Mammary epithelial cell (primary cell): Measurements from ENCODE around the gene LGR6.

Experiments used
- EZH2 ChIP-seq: IDR thresholded peaks from 2 replicates; pipeline ENCODE4 v1.6.1; 2012; ENCODE audit warnings: low read length, inconsistent platforms, borderline replicate concordance
- TF ChIP-seq, protein P1 (sequence below), 2 donors: IDR thresholded peaks in 1 of 2; conservative IDR thresholded peaks in 1 of 2; 2 replicates each; pipeline ENCODE4 v1.5.1; 2011 to 2012; ENCODE audit warnings: inconsistent platforms in 2 of 2, low read length in 2 of 2, mild to moderate bottlenecking in 2 of 2, control low read depth in 1 of 2, low read depth in 1 of 2; ENCODE audit not compliant: insufficient read depth in 1 of 2; ENCODE audit errors: extremely low read depth in 1 of 2

DNA sequence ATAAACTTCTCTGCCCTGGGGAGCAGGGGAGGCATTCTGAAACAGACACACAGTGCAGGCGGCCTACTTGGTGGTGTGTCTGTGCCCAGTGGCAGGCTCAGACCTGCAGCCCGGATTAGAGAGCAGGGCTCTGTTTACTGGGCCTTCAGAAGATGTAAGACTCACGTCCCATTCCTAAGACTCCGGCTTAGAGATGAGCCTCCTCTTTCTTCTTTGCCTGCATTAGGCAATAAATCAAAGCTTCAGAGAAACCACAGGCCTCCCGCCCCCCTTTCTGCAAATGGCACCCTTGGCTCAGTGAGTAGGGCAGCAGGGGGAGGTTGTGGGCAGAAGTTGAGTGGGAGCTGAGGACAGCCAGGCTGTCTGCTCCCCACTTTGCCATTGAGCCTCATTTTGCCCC lies 35.8 kb downstream of the LGR6 start:
- TF ChIP-seq, protein P1, sequence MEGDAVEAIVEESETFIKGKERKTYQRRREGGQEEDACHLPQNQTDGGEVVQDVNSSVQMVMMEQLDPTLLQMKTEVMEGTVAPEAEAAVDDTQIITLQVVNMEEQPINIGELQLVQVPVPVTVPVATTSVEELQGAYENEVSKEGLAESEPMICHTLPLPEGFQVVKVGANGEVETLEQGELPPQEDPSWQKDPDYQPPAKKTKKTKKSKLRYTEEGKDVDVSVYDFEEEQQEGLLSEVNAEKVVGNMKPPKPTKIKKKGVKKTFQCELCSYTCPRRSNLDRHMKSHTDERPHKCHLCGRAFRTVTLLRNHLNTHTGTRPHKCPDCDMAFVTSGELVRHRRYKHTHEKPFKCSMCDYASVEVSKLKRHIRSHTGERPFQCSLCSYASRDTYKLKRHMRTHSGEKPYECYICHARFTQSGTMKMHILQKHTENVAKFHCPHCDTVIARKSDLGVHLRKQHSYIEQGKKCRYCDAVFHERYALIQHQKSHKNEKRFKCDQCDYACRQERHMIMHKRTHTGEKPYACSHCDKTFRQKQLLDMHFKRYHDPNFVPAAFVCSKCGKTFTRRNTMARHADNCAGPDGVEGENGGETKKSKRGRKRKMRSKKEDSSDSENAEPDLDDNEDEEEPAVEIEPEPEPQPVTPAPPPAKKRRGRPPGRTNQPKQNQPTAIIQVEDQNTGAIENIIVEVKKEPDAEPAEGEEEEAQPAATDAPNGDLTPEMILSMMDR (conservative IDR thresholded peaks at IDR 0.05 in 1 of 2, IDR thresholded peaks at IDR 0.05 in 1 of 2; ENCODE audit: extremely low read depth in 1 of 2, insufficient read depth in 1 of 2, low read depth in 1 of 2, low read length in 2 of 2), result no peak
- no peak for TF ChIP-seq EZH2
